Endothelial cell of umbilical vein (primary cell): ENCODE results near the gene BLM. TPM values are rescaled to one million over a fixed set of nuclear protein-coding genes. Genes with fewer than 3 reads are reported as not detected.
A peak's percentile ranks its signal among the peaks of the same experiment; 100 is the strongest.

Experiments used
- BruUV-seq: library from RNA; stranded (reverse); fragments of 400-500 nt; replicated peaks from 2 replicates; lab custom pipeline; 2021; lab: Mats Ljungman, UMichigan
- CTCF ChIA-PET: fragments of 300-600, 350-600 bp; sonication (Branson Sonifier 250); formaldehyde crosslinking; loops from one replicate; lab custom pipeline; 2021; ENCODE audit warnings: antibody characterized with exemption, inconsistent platforms; lab: Charles Lee
- POLR2A ChIA-PET: fragments of 300-600, 350-600 bp; sonication (Branson Sonifier 250); formaldehyde crosslinking; loops from one replicate; lab custom pipeline; 2021; ENCODE audit warnings: antibody characterized with exemption, inconsistent platforms; lab: Charles Lee
- DNase-seq: peaks from one replicate; pipeline ENCODE4 v3.0.0-alpha.2; 2011; ENCODE audit warnings: low read depth, low spot score
- FAIRE-seq: peaks from 2 replicates; lab custom pipeline; 2011; peaks lifted over from hg19 to GRCh38; lab: Jason Lieb, UNC
- H2AFZ ChIP-seq: 2 replicates; pipeline ENCODE4 v1.6.0; 2012; ENCODE audit warnings: low read depth, low read length, control low read depth, inconsistent platforms
- H3K27ac ChIP-seq: 2 replicates; pipeline ENCODE4 v1.5.1; 2011; ENCODE audit warnings: low read depth, mild to moderate bottlenecking, control low read depth, low read length, moderate library complexity; ENCODE audit not compliant: insufficient read depth
- H3K27me3 ChIP-seq, 2 experiments: 2 replicates each; pipeline versions ENCODE4 v1.6.0 to v1.6.1; 2011; ENCODE audit warnings: low read length in 2 of 2, mixed read lengths in 1 of 2; ENCODE audit not compliant: control insufficient read depth in 2 of 2, insufficient read depth in 2 of 2
- H3K36me3 ChIP-seq, 2 experiments: 2 replicates in 1 of 2; 3 replicates in 1 of 2; pipeline ENCODE4 v1.5.1; 2011; ENCODE audit warnings: low read length in 2 of 2, mild to moderate bottlenecking in 1 of 2, moderate library complexity in 1 of 2; ENCODE audit not compliant: control insufficient read depth in 2 of 2, insufficient read depth in 2 of 2; ENCODE audit errors: extremely low read depth in 1 of 2
- H3K4me1 ChIP-seq: 3 replicates; pipeline ENCODE4 v1.5.1; 2011; ENCODE audit warnings: mild to moderate bottlenecking, low read length; ENCODE audit not compliant: control insufficient read depth, insufficient read depth; ENCODE audit errors: extremely low read depth
- H3K4me2 ChIP-seq: 2 replicates; pipeline ENCODE4 v1.6.1; 2011; ENCODE audit warnings: low read length, control low read depth, mixed read lengths; ENCODE audit not compliant: insufficient read depth
- H3K4me3 ChIP-seq, 3 experiments: fragments of 200-600 bp in 1 of 3; sonication (generic), shearing (Covaris generic) in 1 of 3; replicated peaks in 1 of 3; 2 replicates each; pipeline ENCODE4 v1.5.1; 2011 to 2016; ENCODE audit warnings: control low read depth in 3 of 3, low read length in 3 of 3, mild to moderate bottlenecking in 2 of 3, inconsistent platforms in 1 of 3, low read depth in 1 of 3, moderate library complexity in 1 of 3; ENCODE audit not compliant: insufficient read depth in 1 of 3
- H3K79me2 ChIP-seq: 2 replicates; pipeline ENCODE4 v1.6.0; 2012; ENCODE audit warnings: low read length, inconsistent platforms; ENCODE audit not compliant: control insufficient read depth, insufficient read depth
- H3K9ac ChIP-seq: replicated peaks from 2 replicates; pipeline ENCODE3; 2011; ENCODE audit warnings: low read length, control low read depth; ENCODE audit not compliant: insufficient read depth; ENCODE audit errors: extremely low read depth
- H3K9me1 ChIP-seq: replicated peaks from 3 replicates; pipeline ENCODE4 v1.6.0; 2011; ENCODE audit warnings: mild to moderate bottlenecking, low read length; ENCODE audit not compliant: control insufficient read depth, insufficient read depth; ENCODE audit errors: extremely low read depth
- H3K9me3 ChIP-seq: replicated peaks from 2 replicates; pipeline ENCODE4 v1.5.1; 2012; ENCODE audit warnings: low read length, inconsistent platforms; ENCODE audit not compliant: control insufficient read depth, insufficient read depth
- H4K20me1 ChIP-seq: replicated peaks from 2 replicates; pipeline ENCODE3; 2011; ENCODE audit warnings: mild to moderate bottlenecking, low read length; ENCODE audit not compliant: control insufficient read depth, insufficient read depth; ENCODE audit errors: extremely low read depth
- EZH2 ChIP-seq: IDR thresholded peaks from 2 replicates; pipeline ENCODE4 v1.6.1; 2012; ENCODE audit warnings: borderline replicate concordance, low read depth, mild to moderate bottlenecking, moderate library complexity, low read length, inconsistent platforms; ENCODE audit not compliant: severe bottlenecking
- FOS ChIP-seq: IDR thresholded peaks from 2 replicates; pipeline ENCODE4 v1.6.1; 2011; ENCODE audit warnings: mild to moderate bottlenecking, low read length, moderate library complexity, borderline replicate concordance; ENCODE audit not compliant: insufficient read depth
- GATA2 ChIP-seq: IDR thresholded peaks from 2 replicates; pipeline ENCODE4 v1.7.0; 2011; ENCODE audit warnings: low read depth, mild to moderate bottlenecking, moderate library complexity, mixed read lengths, low read length; ENCODE audit not compliant: insufficient read length, insufficient read depth
- JUN ChIP-seq: IDR thresholded peaks from 2 replicates; pipeline ENCODE4 v1.6.1; 2011; ENCODE audit warnings: borderline replicate concordance, low read depth; ENCODE audit not compliant: insufficient read length, insufficient read depth
- MYC ChIP-seq: IDR thresholded peaks from one replicate; pipeline ENCODE4 v1.6.1; 2011; ENCODE audit warnings: mild to moderate bottlenecking, low read depth, low read length
- POLR2A ChIP-seq: IDR thresholded peaks from 2 replicates; pipeline ENCODE4 v1.6.1; 2012; ENCODE audit warnings: low read depth, mild to moderate bottlenecking, control low read depth, low read length
- POLR2AphosphoS5 ChIP-seq: IDR thresholded peaks from 2 replicates; pipeline ENCODE4 v1.6.1; 2012; ENCODE audit warnings: low read depth, mild to moderate bottlenecking, control low read depth, low read length, moderate library complexity; ENCODE audit not compliant: insufficient read depth
- dilution Hi-C: fragments of 300-500 bp; cut with MboI; formaldehyde crosslinking; loops from one replicate; pipeline ENCODE4 v1.15.0; 2019; ENCODE audit warnings: low sequenced_read_pairs; ENCODE audit not compliant: extremely low pct_ligation_motif_present
- intact Hi-C: fragments of 100-400 bp; cut with micrococcal nuclease; formaldehyde crosslinking; loops from one replicate; pipeline ENCODE4 v1.10.0; 2022
- polyA plus RNA-seq, 4 experiments: library from polyadenylated mRNA; depleted of rRNA in 3 of 4; stranded (reverse) in 3 of 4; unstranded in 1 of 4; fragments of >200 nt; gene quantifications; 2 replicates each; pipeline versions ENCODE4 v1.2.1 to v1.2.3, GENCODE V29; 2011 to 2012; ENCODE audit warnings: missing spikeins in 1 of 4
- total RNA-seq: library from RNA; stranded (reverse); gene quantifications from 2 replicates; pipeline ENCODE4 v1.2.3, GENCODE V29; 2021
- TF ChIP-seq, protein P1 (sequence below), 2 donors: IDR thresholded peaks; 1 replicate in 1 of 2; 2 replicates in 1 of 2; pipeline ENCODE4 v1.5.1; 2011; ENCODE audit warnings: low read length in 2 of 2, mild to moderate bottlenecking in 2 of 2, moderate library complexity in 2 of 2, control low read depth in 1 of 2, inconsistent platforms in 1 of 2, low read depth in 1 of 2; ENCODE audit not compliant: insufficient read depth in 1 of 2; ENCODE audit errors: extremely low read depth in 1 of 2
- TF ChIP-seq, protein P2 (sequence below): IDR thresholded peaks from 2 replicates; pipeline ENCODE4 v1.6.1; 2011; ENCODE audit not compliant: insufficient read depth, insufficient read length

Gene BLM
- total and polyA plus RNA-seq, 2 donors (not counting 3 experiments of a cell fraction or from before 2014, with no cell fraction given) = 3.8 to 17.3 TPM

DNA sequence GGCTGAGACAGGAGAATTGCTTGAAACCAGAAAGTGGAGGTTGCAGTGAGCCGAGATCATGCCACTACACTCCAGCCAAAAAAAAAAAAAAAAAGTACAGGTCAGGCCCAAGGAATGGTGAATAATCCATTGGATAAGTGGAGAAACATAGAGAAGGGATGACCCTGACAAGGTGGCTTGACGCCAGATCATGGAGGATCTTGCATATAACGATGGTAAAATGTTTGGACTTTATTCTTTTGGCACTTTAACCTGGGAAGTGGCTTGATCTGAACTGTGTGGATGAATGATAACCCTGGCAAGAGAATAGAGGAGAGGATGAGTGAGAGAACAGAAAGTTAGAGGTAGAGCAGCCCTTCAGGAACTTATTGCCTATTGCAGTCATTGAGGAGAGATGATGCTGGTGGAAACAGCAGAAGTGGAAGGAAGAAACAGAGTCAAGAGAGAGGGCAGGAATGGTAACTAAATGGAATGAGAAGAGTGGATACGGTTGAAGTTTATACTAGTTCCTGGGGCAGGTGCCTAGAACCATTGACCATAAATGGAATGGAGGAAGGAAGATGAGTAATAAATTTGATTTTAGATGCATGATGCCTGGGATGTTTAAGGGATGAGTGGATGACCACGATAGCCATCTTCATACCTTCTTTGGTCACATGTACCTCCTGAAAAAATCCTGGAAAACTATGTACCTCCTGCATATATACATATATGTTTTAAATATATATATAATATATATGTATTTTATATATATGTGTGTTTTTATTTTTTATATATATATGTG is 57.8 kb downstream of the BLM start:
- no peaks in the 10 kb centered on the region for H3K9me3 ChIP-seq
- H3K36me3 ChIP-seq = no peaks in the 10 kb centered on the region
- ChIA-PET CTCF (interaction anchor here (0.6 kb wide), 1 partner anchor 20 kb away, joined by 3 read pairs; no protein-coding TSS in a partner anchor), POLR2A (no interaction called here)
- TF ChIP-seq POLR2A (peak; percentile 20), MYC (no peak), FOS (peak; percentile 62), POLR2AphosphoS5 (no peak), JUN (peak; percentile 33), GATA2 (peak; percentile 77), EZH2 (no peak)
- TF ChIP-seq, protein P1, sequence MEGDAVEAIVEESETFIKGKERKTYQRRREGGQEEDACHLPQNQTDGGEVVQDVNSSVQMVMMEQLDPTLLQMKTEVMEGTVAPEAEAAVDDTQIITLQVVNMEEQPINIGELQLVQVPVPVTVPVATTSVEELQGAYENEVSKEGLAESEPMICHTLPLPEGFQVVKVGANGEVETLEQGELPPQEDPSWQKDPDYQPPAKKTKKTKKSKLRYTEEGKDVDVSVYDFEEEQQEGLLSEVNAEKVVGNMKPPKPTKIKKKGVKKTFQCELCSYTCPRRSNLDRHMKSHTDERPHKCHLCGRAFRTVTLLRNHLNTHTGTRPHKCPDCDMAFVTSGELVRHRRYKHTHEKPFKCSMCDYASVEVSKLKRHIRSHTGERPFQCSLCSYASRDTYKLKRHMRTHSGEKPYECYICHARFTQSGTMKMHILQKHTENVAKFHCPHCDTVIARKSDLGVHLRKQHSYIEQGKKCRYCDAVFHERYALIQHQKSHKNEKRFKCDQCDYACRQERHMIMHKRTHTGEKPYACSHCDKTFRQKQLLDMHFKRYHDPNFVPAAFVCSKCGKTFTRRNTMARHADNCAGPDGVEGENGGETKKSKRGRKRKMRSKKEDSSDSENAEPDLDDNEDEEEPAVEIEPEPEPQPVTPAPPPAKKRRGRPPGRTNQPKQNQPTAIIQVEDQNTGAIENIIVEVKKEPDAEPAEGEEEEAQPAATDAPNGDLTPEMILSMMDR (IDR thresholded peaks at IDR 0.05; ENCODE audit: extremely low read depth in 1 of 2, insufficient read depth in 1 of 2, low read depth in 1 of 2, low read length in 2 of 2) = no peak
- TF ChIP-seq, protein P2, sequence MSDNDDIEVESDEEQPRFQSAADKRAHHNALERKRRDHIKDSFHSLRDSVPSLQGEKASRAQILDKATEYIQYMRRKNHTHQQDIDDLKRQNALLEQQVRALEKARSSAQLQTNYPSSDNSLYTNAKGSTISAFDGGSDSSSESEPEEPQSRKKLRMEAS = no peak
- peak overlapping the region; percentile 41 for H3K27ac ChIP-seq
- no peak overlapping the region for H3K9ac ChIP-seq
- H3K27me3 ChIP-seq = no peaks in the 10 kb centered on the region
- peak; percentile 26 for DNase-seq
- peak overlapping the region; percentile 5 for H2AFZ ChIP-seq
- no peaks in the 10 kb centered on the region for H3K9me1 ChIP-seq
- BruUV-seq = TSS peak; percentile 100
- no peaks in the 10 kb centered on the region for H4K20me1 ChIP-seq
- dilution Hi-C loops (no loop called here), intact Hi-C loops (no loop called here)
- peaks cover 7% of the 10 kb centered on the region for H3K4me1 ChIP-seq
- FAIRE-seq = peak; percentile 59
- H3K4me2 ChIP-seq = peak overlapping the region; percentile 25
- H3K4me3 ChIP-seq = no peak overlapping the region
- no peaks in the 10 kb centered on the region for H3K79me2 ChIP-seq
